Measurements from ENCODE around the gene TRPV2.

GRCh38 chr17:16378636-16379282 is 36.6 kb upstream of the TRPV2 start:
- TF ChIP-seq, protein P1, sequence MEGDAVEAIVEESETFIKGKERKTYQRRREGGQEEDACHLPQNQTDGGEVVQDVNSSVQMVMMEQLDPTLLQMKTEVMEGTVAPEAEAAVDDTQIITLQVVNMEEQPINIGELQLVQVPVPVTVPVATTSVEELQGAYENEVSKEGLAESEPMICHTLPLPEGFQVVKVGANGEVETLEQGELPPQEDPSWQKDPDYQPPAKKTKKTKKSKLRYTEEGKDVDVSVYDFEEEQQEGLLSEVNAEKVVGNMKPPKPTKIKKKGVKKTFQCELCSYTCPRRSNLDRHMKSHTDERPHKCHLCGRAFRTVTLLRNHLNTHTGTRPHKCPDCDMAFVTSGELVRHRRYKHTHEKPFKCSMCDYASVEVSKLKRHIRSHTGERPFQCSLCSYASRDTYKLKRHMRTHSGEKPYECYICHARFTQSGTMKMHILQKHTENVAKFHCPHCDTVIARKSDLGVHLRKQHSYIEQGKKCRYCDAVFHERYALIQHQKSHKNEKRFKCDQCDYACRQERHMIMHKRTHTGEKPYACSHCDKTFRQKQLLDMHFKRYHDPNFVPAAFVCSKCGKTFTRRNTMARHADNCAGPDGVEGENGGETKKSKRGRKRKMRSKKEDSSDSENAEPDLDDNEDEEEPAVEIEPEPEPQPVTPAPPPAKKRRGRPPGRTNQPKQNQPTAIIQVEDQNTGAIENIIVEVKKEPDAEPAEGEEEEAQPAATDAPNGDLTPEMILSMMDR (IDR thresholded peaks at IDR 0.05) = no peak
- TF ChIP-seq POLR2A (IDR thresholded peaks at IDR 0.05) = no peak
- no peak for TF ChIP-seq POLR2AphosphoS5 (IDR thresholded peaks at IDR 0.05)
- TF ChIP-seq EP300 (IDR thresholded peaks at IDR 0.05) = no peak
